Astrocyte (in vitro differentiated cells and primary cell): Measurements from ENCODE around the gene C7orf57.

ENCODE experiments used
- EZH2 ChIP-seq: IDR thresholded peaks from 2 replicates; pipeline ENCODE4 v1.6.1; 2012; ENCODE audit warnings: mild to moderate bottlenecking, low read length, inconsistent platforms; ENCODE audit not compliant: insufficient read depth
- TF ChIP-seq, protein P1 (sequence below): IDR thresholded peaks from 2 replicates; pipeline ENCODE4 v1.5.1; 2011; ENCODE audit warnings: low read depth, mild to moderate bottlenecking, inconsistent platforms, low read length, moderate library complexity; ENCODE audit not compliant: insufficient read depth

- TF ChIP-seq, protein P1, sequence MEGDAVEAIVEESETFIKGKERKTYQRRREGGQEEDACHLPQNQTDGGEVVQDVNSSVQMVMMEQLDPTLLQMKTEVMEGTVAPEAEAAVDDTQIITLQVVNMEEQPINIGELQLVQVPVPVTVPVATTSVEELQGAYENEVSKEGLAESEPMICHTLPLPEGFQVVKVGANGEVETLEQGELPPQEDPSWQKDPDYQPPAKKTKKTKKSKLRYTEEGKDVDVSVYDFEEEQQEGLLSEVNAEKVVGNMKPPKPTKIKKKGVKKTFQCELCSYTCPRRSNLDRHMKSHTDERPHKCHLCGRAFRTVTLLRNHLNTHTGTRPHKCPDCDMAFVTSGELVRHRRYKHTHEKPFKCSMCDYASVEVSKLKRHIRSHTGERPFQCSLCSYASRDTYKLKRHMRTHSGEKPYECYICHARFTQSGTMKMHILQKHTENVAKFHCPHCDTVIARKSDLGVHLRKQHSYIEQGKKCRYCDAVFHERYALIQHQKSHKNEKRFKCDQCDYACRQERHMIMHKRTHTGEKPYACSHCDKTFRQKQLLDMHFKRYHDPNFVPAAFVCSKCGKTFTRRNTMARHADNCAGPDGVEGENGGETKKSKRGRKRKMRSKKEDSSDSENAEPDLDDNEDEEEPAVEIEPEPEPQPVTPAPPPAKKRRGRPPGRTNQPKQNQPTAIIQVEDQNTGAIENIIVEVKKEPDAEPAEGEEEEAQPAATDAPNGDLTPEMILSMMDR = no peak
- TF ChIP-seq EZH2 = no peak
These were observed 24.4 kb downstream of the C7orf57 start for GRCh38 chr7:48059706-48060105.
